SU-DHL-6 (cell line): ENCODE data around the gene RNF157.
"Not testable (repeated sequence)": the region's sequence is repeated elsewhere in the genome, so short reads cannot be mapped to it uniquely, and the experiment has no call there.

Source experiments
- H2AFZ ChIP-seq: fragments of 200-600 bp; sonication (generic); 2 replicates; pipeline ENCODE4 v1.6.1; 2014; ENCODE audit warnings: low read depth, mild to moderate bottlenecking, moderate library complexity, mixed read lengths, antibody characterized with exemption, low read length; ENCODE audit not compliant: severe bottlenecking
- H3F3A ChIP-seq: fragments of 200-600 bp; shearing (Covaris generic); 2 replicates; pipeline ENCODE4 v1.6.0; 2016; ENCODE audit warnings: antibody characterized with exemption, mild to moderate bottlenecking; ENCODE audit not compliant: insufficient read depth
- H3K27ac ChIP-seq: fragments of 200-600 bp; sonication (generic); 2 replicates; pipeline ENCODE4 v1.5.1; 2016; ENCODE audit warnings: low read depth, mild to moderate bottlenecking, low read length, moderate library complexity, mixed read lengths
- H3K27me3 ChIP-seq: fragments of 200-600 bp; sonication (generic), shearing (Covaris generic); 2 replicates; pipeline ENCODE4 v1.6.0; 2014; ENCODE audit warnings: mild to moderate bottlenecking, low read length
- H3K36me3 ChIP-seq: fragments of 200-600 bp; sonication (generic); 2 replicates; pipeline ENCODE4 v1.6.1; 2014; ENCODE audit warnings: mild to moderate bottlenecking, low read length, mixed read lengths
- H3K4me2 ChIP-seq: fragments of 300-600, 200-600 bp; shearing (Covaris generic), sonication (generic); 2 replicates; pipeline ENCODE4 v1.6.0; 2014; ENCODE audit warnings: low read length, low read depth, mild to moderate bottlenecking; ENCODE audit not compliant: poor library complexity, severe bottlenecking
- H3K4me3 ChIP-seq: fragments of 200-600 bp; sonication (generic); 2 replicates; pipeline ENCODE4 v1.5.1; 2014; ENCODE audit warnings: antibody characterized with exemption, low read length, mild to moderate bottlenecking, mixed read lengths; ENCODE audit not compliant: insufficient read depth, poor library complexity, severe bottlenecking
- H3K79me2 ChIP-seq: fragments of 200-600 bp; sonication (generic); 2 replicates; pipeline ENCODE4 v1.6.1; 2014; ENCODE audit warnings: mild to moderate bottlenecking, low read length, moderate library complexity; ENCODE audit not compliant: insufficient read depth
- H3K9ac ChIP-seq: fragments of 200-600 bp; sonication (generic); 2 replicates; pipeline ENCODE4 v1.7.0; 2014; ENCODE audit warnings: mild to moderate bottlenecking, low read length
- H3K9me2 ChIP-seq: fragments of 200-600 bp; sonication (generic); replicated peaks from 2 replicates; pipeline ENCODE4 v1.6.1; 2014; ENCODE audit warnings: low read length; ENCODE audit not compliant: insufficient read depth
- H3K9me3 ChIP-seq: fragments of 200-600 bp; sonication (generic); 2 replicates; pipeline ENCODE4 v1.6.1; 2014; ENCODE audit warnings: low read length, mixed read lengths; ENCODE audit not compliant: insufficient read depth
- H4K20me1 ChIP-seq: fragments of 200-600 bp; sonication (generic); 2 replicates; pipeline ENCODE4 v1.6.1; 2014; ENCODE audit warnings: low read depth, mild to moderate bottlenecking, antibody characterized with exemption, low read length, moderate library complexity, mixed read lengths
- CTCF ChIP-seq: fragments of 200-600 bp; sonication (generic); IDR thresholded peaks from one replicate; pipeline ENCODE4 v1.5.1; 2017; ENCODE audit warnings: antibody characterized with exemption, mild to moderate bottlenecking, low read length, moderate library complexity; ENCODE audit not compliant: insufficient read depth, poor library complexity, severe bottlenecking
- EZH2phosphoT487 ChIP-seq: fragments of 200-600 bp; sonication (generic), shearing (Covaris generic); conservative IDR thresholded peaks from 2 replicates; pipeline ENCODE4 v1.6.1; 2018; ENCODE audit warnings: mild to moderate bottlenecking, antibody characterized with exemption, low read length, moderate library complexity, mixed read lengths

RNF157 gene

GRCh38 chr17:76213491-76213890 lies 26.8 kb downstream of the RNF157 start:
- H3K27ac ChIP-seq = no peak overlapping the region
- H3K4me2 ChIP-seq = no peak overlapping the region
- no peaks in the 10 kb centered on the region for H3K36me3 ChIP-seq
- H3K9me2 ChIP-seq = no peaks in the 10 kb centered on the region
- H3K4me3 ChIP-seq = no peak overlapping the region
- no peaks in the 10 kb centered on the region for H3K27me3 ChIP-seq
- H3K9ac ChIP-seq = no peak overlapping the region
- no peaks in the 10 kb centered on the region for H3K79me2 ChIP-seq
- TF ChIP-seq EZH2phosphoT487 (no peak), CTCF (no peak)
- no peaks in the 10 kb centered on the region for H4K20me1 ChIP-seq
- H2AFZ ChIP-seq = no peak overlapping the region
- H3K9me3 ChIP-seq = no peaks in the 10 kb centered on the region
- no peaks in the 10 kb centered on the region for H3F3A ChIP-seq

GRCh38 chr17:76208120-76208519 lies 32.2 kb downstream of the RNF157 start:
- no peaks in the 10 kb centered on the region for H3K9me3 ChIP-seq
- H3K27me3 ChIP-seq = no peaks in the 10 kb centered on the region
- no peak overlapping the region for H3K9ac ChIP-seq
- H3K36me3 ChIP-seq = no peaks in the 10 kb centered on the region
- H3K4me2 ChIP-seq = no peak overlapping the region
- H3K4me3 ChIP-seq = no peak overlapping the region
- H3F3A ChIP-seq = no peaks in the 10 kb centered on the region
- no peak overlapping the region for H3K27ac ChIP-seq
- no peaks in the 10 kb centered on the region for H4K20me1 ChIP-seq
- TF ChIP-seq EZH2phosphoT487 = no peak
- no peak for TF ChIP-seq CTCF
- H3K79me2 ChIP-seq = no peaks in the 10 kb centered on the region
- no peaks in the 10 kb centered on the region for H3K9me2 ChIP-seq
- no peak overlapping the region for H2AFZ ChIP-seq

GRCh38 chr17:76207275-76208059 lies 32.8 kb downstream of the RNF157 start:
- H3K4me2 ChIP-seq = no peak overlapping the region
- no peak overlapping the region for H2AFZ ChIP-seq
- no peaks in the 10 kb centered on the region for H3K27me3 ChIP-seq
- H3K4me3 ChIP-seq = no peak overlapping the region
- H4K20me1 ChIP-seq = no peaks in the 10 kb centered on the region
- no peaks in the 10 kb centered on the region for H3F3A ChIP-seq
- H3K36me3 ChIP-seq = no peaks in the 10 kb centered on the region
- H3K9ac ChIP-seq = no peak overlapping the region
- TF ChIP-seq CTCF = no peak
- TF ChIP-seq EZH2phosphoT487 = no peak
- H3K79me2 ChIP-seq = no peaks in the 10 kb centered on the region
- H3K27ac ChIP-seq = no peak overlapping the region
- no peaks in the 10 kb centered on the region for H3K9me3 ChIP-seq
- no peaks in the 10 kb centered on the region for H3K9me2 ChIP-seq

- not testable (repeated sequence) for H3K9ac ChIP-seq, H3K9me2 ChIP-seq, H4K20me1 ChIP-seq, H3K4me2 ChIP-seq, H3K79me2 ChIP-seq, H2AFZ ChIP-seq, H3F3A ChIP-seq, H3K4me3 ChIP-seq, H3K27ac ChIP-seq, H3K36me3 ChIP-seq, H3K27me3 ChIP-seq, H3K9me3 ChIP-seq
Measured at GRCh38 chr17:76205542-76206144, 34.6 kb downstream of the RNF157 start.
